NT2/D1 (cell line): Measurements from ENCODE around the gene IGSF6.
"Not testable (repeated sequence)": the region's sequence is repeated elsewhere in the genome, so short reads cannot be mapped to it uniquely, and the experiment has no call there.

Experiments used
- DNase-seq: peaks from one replicate; pipeline ENCODE4 v3.0.0-alpha.2; 2011; ENCODE audit warnings: low read depth, low spot score
- H3K27me3 ChIP-seq: 2 replicates; pipeline ENCODE4 v1.6.0; 2011; ENCODE audit warnings: mild to moderate bottlenecking; ENCODE audit not compliant: insufficient read length, insufficient read depth
- H3K36me3 ChIP-seq: 2 replicates; pipeline ENCODE4 v1.6.1; 2011; ENCODE audit warnings: mild to moderate bottlenecking, low read length, mixed read lengths; ENCODE audit not compliant: insufficient read depth, insufficient read length
- H3K4me1 ChIP-seq: 2 replicates; pipeline ENCODE4 v1.5.1; 2011; ENCODE audit not compliant: insufficient read depth, insufficient read length
- H3K4me3 ChIP-seq: 2 replicates; pipeline ENCODE4 v1.5.1; 2011; ENCODE audit warnings: low read depth; ENCODE audit not compliant: insufficient read length
- H3K9ac ChIP-seq: 2 replicates; pipeline ENCODE4 v1.6.0; 2011; ENCODE audit warnings: low read depth; ENCODE audit not compliant: insufficient read length
- H3K9me3 ChIP-seq: 2 replicates; pipeline ENCODE4 v1.5.1; 2011; ENCODE audit warnings: mild to moderate bottlenecking, low read length; ENCODE audit not compliant: insufficient read depth
- SUZ12 ChIP-seq: IDR thresholded peaks from 2 replicates; pipeline ENCODE4 v1.6.1; 2011; ENCODE audit not compliant: insufficient read length, insufficient read depth; ENCODE audit errors: extremely low read depth
- YY1 ChIP-seq: IDR thresholded peaks from 2 replicates; pipeline ENCODE4 v1.6.1; 2011; ENCODE audit not compliant: insufficient read length, insufficient read depth
- ZNF274 ChIP-seq: IDR thresholded peaks from 2 replicates; pipeline ENCODE4 v1.6.1; 2011; ENCODE audit warnings: mild to moderate bottlenecking, low read depth, low read length

The IGSF6 gene

GRCh38 chr16:21652453-21652852, at the start of gene IGSF6:
IGSF6 (minus strand) TSS chr16:21652608; CDS start chr16:21652598, 10 bp downstream.
- Histone ChIP-seq H3K9ac (no peak within 1 kb of the TSS), H3K36me3 (peaks cover 33% of the 10 kb centered on the region), H3K4me3 (no peak within 1 kb of the TSS), H3K4me1 (no peaks in the 10 kb centered on the region), H3K9me3 (no peaks in the 10 kb centered on the region; the same call in 1 of the 2 replicates), H3K27me3 (no peaks in the 10 kb centered on the region)
- DNase-seq = no peak
- no peak for TF ChIP-seq YY1
- no peak for TF ChIP-seq SUZ12
- no peak for TF ChIP-seq ZNF274

GRCh38 chr16:21701271-21701670, 48.9 kb upstream of the IGSF6 start:
- H3K9me3 ChIP-seq = no peaks in the 10 kb centered on the region
- no peaks in the 10 kb centered on the region for H3K36me3 ChIP-seq

GRCh38 chr16:21698169-21699032, 46.0 kb upstream of the IGSF6 start:
- no peak for DNase-seq
- Histone ChIP-seq H3K4me3 (no peak overlapping the region), H3K27me3 (no peaks in the 10 kb centered on the region), H3K4me1 (no peaks in the 10 kb centered on the region), H3K9ac (no peak overlapping the region), H3K36me3 (no peaks in the 10 kb centered on the region), H3K9me3 (no peaks in the 10 kb centered on the region)
- TF ChIP-seq YY1 = no peak
- no peak for TF ChIP-seq SUZ12
- TF ChIP-seq ZNF274 = no peak

More at GRCh38 chr16:21701271-21701670, 48.9 kb upstream of the IGSF6 start:
- no peak for TF ChIP-seq SUZ12
- no peak for TF ChIP-seq YY1
- no peak for TF ChIP-seq ZNF274
- H3K4me1 ChIP-seq = no peaks in the 10 kb centered on the region
- no peak overlapping the region for H3K9ac ChIP-seq
- H3K27me3 ChIP-seq = no peaks in the 10 kb centered on the region
- no peak for DNase-seq
- H3K4me3 ChIP-seq = no peak overlapping the region

GRCh38 chr16:21697032-21697431, 44.6 kb upstream of the IGSF6 start:
- no peak for DNase-seq
- no peaks in the 10 kb centered on the region for H3K36me3 ChIP-seq
- no peaks in the 10 kb centered on the region for H3K27me3 ChIP-seq
- H3K4me1 ChIP-seq = no peaks in the 10 kb centered on the region
- no peaks in the 10 kb centered on the region for H3K9me3 ChIP-seq
- no peak overlapping the region for H3K4me3 ChIP-seq
- H3K9ac ChIP-seq = no peak overlapping the region
- no peak for TF ChIP-seq SUZ12
- no peak for TF ChIP-seq ZNF274
- no peak for TF ChIP-seq YY1

GRCh38 chr16:21694609-21695008, 42.2 kb upstream of the IGSF6 start:
- no peaks in the 10 kb centered on the region for H3K9me3 ChIP-seq
- TF ChIP-seq YY1 = no peak
- no peaks in the 10 kb centered on the region for H3K4me1 ChIP-seq
- no peaks in the 10 kb centered on the region for H3K36me3 ChIP-seq
- H3K4me3 ChIP-seq = no peak overlapping the region
- no peak for DNase-seq
- no peaks in the 10 kb centered on the region for H3K27me3 ChIP-seq
- H3K9ac ChIP-seq = no peak overlapping the region

- not testable (repeated sequence) for H3K4me1 ChIP-seq, DNase-seq, H3K36me3 ChIP-seq, H3K4me3 ChIP-seq, H3K9me3 ChIP-seq, H3K27me3 ChIP-seq, H3K9ac ChIP-seq
These were observed 38.6 kb upstream of the IGSF6 start for GRCh38 chr16:21690967-21691366.

- Histone ChIP-seq H3K4me3 (no peak overlapping the region), H3K4me1 (no peaks in the 10 kb centered on the region), H3K9ac (no peak overlapping the region), H3K9me3 (no peaks in the 10 kb centered on the region), H3K36me3 (no peaks in the 10 kb centered on the region), H3K27me3 (no peaks in the 10 kb centered on the region)
- TF ChIP-seq YY1 (no peak), ZNF274 (no peak), SUZ12 (no peak)
- DNase-seq = no peak
These were observed 36.7 kb upstream of the IGSF6 start for GRCh38 chr16:21689107-21689506.

GRCh38 chr16:21685034-21685455, 32.6 kb upstream of the IGSF6 start:
- Histone ChIP-seq H3K9ac (no peak overlapping the region), H3K4me3 (no peak overlapping the region), H3K9me3 (no peaks in the 10 kb centered on the region), H3K4me1 (no peaks in the 10 kb centered on the region), H3K36me3 (no peaks in the 10 kb centered on the region), H3K27me3 (no peaks in the 10 kb centered on the region)
- TF ChIP-seq ZNF274 (no peak), YY1 (no peak), SUZ12 (no peak)
- DNase-seq = no peak
